Caco-2 (cell line): ENCODE measurements around the gene SOST. TPM values are rescaled to one million over a fixed set of nuclear protein-coding genes. Genes with fewer than 3 reads are reported as not detected.

Source experiments
- BruUV-seq: library from RNA; stranded (reverse); fragments of 400-500 nt; replicated peaks from 2 replicates; lab custom pipeline; 2021; lab: Mats Ljungman, UMichigan
- CTCF ChIA-PET: fragments of 300-600 bp; sonication (Branson Sonifier 250); formaldehyde crosslinking; loops from one replicate; lab custom pipeline; 2022; ENCODE audit warnings: antibody characterized with exemption; lab: Charles Lee
- POLR2A ChIA-PET: fragments of 300-600 bp; sonication (Branson Sonifier 250); formaldehyde crosslinking; loops from one replicate; lab custom pipeline; 2022; ENCODE audit warnings: antibody characterized with exemption; lab: Charles Lee
- DNase-seq, 2 experiments: peaks; one replicate each; pipeline versions ENCODE4 v3.0.0 to v3.0.0-alpha.2; 2020 to 2022
- H3K27me3 ChIP-seq: replicated peaks from 2 replicates; pipeline ENCODE4 v1.6.0; 2011; ENCODE audit warnings: low read length; ENCODE audit not compliant: control insufficient read depth, insufficient read depth
- H3K36me3 ChIP-seq: 2 replicates; pipeline ENCODE4 v1.5.1; 2011; ENCODE audit warnings: low read length; ENCODE audit not compliant: control insufficient read depth, insufficient read depth
- H3K4me1 ChIP-seq: fragments of 250-450 bp; sonication (Bioruptor Pico); 2 replicates; pipeline ENCODE4 v1.5.1; 2020; ENCODE audit warnings: mild to moderate bottlenecking
- H3K4me3 ChIP-seq: 2 replicates; pipeline ENCODE4 v1.5.1; 2011; ENCODE audit warnings: low read depth, mild to moderate bottlenecking, control low read depth, low read length
- H3K9me3 ChIP-seq: fragments of 250-450 bp; sonication (Bioruptor Pico); 2 replicates; pipeline ENCODE4 v1.5.1; 2020; ENCODE audit warnings: mild to moderate bottlenecking, moderate library complexity
- H3K27ac Mint-ChIP-seq: one replicate; pipeline ENCODE4 v1.8.0; 2022; ENCODE audit warnings: mixed read lengths; ENCODE audit not compliant: unreplicated experiment
- H3K27me3 Mint-ChIP-seq: one replicate; pipeline ENCODE4 v1.8.0; 2022; ENCODE audit warnings: mixed read lengths; ENCODE audit not compliant: insufficient read depth, unreplicated experiment
- H3K36me3 Mint-ChIP-seq: one replicate; pipeline ENCODE4 v1.8.0; 2022; ENCODE audit warnings: mild to moderate bottlenecking, mixed read lengths; ENCODE audit not compliant: insufficient read depth, unreplicated experiment
- H3K4me1 Mint-ChIP-seq: one replicate; pipeline ENCODE4 v1.8.0; 2022; ENCODE audit warnings: low read depth, mixed read lengths; ENCODE audit not compliant: unreplicated experiment
- H3K4me3 Mint-ChIP-seq: one replicate; pipeline ENCODE4 v1.8.0; 2022; ENCODE audit warnings: mild to moderate bottlenecking, moderate library complexity, mixed read lengths; ENCODE audit not compliant: unreplicated experiment
- H3K9me3 Mint-ChIP-seq: one replicate; pipeline ENCODE4 v1.8.0; 2022; ENCODE audit warnings: mixed read lengths; ENCODE audit not compliant: unreplicated experiment
- CTCF ChIP-seq, 2 experiments: fragments of 200-600 bp in 1 of 2; IDR thresholded peaks; 1 replicate in 1 of 2; 2 replicates in 1 of 2; pipeline versions ENCODE4 v1.5.1 to v1.8.0; 2011 to 2022; ENCODE audit warnings: antibody characterized with exemption in 1 of 2, control low read depth in 1 of 2, inconsistent platforms in 1 of 2, low read depth in 1 of 2, low read length in 1 of 2, mild to moderate bottlenecking in 1 of 2, moderate library complexity in 1 of 2; ENCODE audit not compliant: insufficient read depth in 1 of 2, severe bottlenecking in 1 of 2, unreplicated experiment in 1 of 2
- intact Hi-C: fragments of 100-400 bp; cut with micrococcal nuclease; formaldehyde crosslinking; loops from one replicate; pipeline ENCODE4 v1.10.0; 2022; ENCODE audit not compliant: unreplicated experiment
- total RNA-seq: library from RNA; stranded (reverse); gene quantifications from 2 replicates; pipeline ENCODE4 v1.2.3, GENCODE V29; 2022

The SOST gene
- total RNA-seq, 1 experiment from 2014 or later = not detected

- ChIA-PET POLR2A (no interaction called here), CTCF (no interaction called here)
- TF ChIP-seq CTCF (IDR thresholded peaks at IDR 0.05; ENCODE audit: insufficient read depth in 1 of 2, low read depth in 1 of 2, low read length in 1 of 2, severe bottlenecking in 1 of 2, unreplicated experiment in 1 of 2) = no peak
- Mint-ChIP-seq H3K36me3 (peaks cover 86% of the 10 kb centered on the region), H3K4me3 (no peak overlapping the region), H3K4me1 (peaks cover 29% of the 10 kb centered on the region), H3K27me3 (no peaks in the 10 kb centered on the region), H3K9me3 (no peaks in the 10 kb centered on the region), H3K27ac (no peak overlapping the region)
- no peak overlapping the region for H3K4me3 ChIP-seq
- no peaks in the 10 kb centered on the region for H3K27me3 ChIP-seq
- H3K4me1 ChIP-seq = peaks cover 22% of the 10 kb centered on the region
- peaks cover 5% of the 10 kb centered on the region; the same call in 1 of the 2 replicates for H3K36me3 ChIP-seq
- no peak for DNase-seq
- H3K9me3 ChIP-seq = no peaks in the 10 kb centered on the region
- intact Hi-C loops = loop anchor here (5.0 kb wide), 2 partner anchors 58 to 457 kb away; partner anchors contain the start of gene MPP3
- no TSS peak for BruUV-seq
Observed at GRCh38 chr17:43774304-43775250, 16.0 kb upstream of the SOST start.

- Histone ChIP-seq H3K9me3 (no peaks in the 10 kb centered on the region), H3K27me3 (no peaks in the 10 kb centered on the region), H3K36me3 (peaks cover 5% of the 10 kb centered on the region; the same call in 1 of the 2 replicates), H3K4me3 (no peak overlapping the region), H3K4me1 (peaks cover 16% of the 10 kb centered on the region)
- POLR2A ChIA-PET = interaction anchor here (0.7 kb wide), 1 partner anchor 138 kb away, joined by 8 read pairs; no protein-coding TSS in a partner anchor
- Mint-ChIP-seq H3K4me1 (peaks cover 23% of the 10 kb centered on the region), H3K27ac (peak overlapping the region; percentile 74), H3K27me3 (no peaks in the 10 kb centered on the region), H3K36me3 (peaks cover 95% of the 10 kb centered on the region), H3K9me3 (no peaks in the 10 kb centered on the region), H3K4me3 (no peak overlapping the region)
- CTCF ChIA-PET = no interaction called here
- BruUV-seq = no TSS peak
- DNase-seq = no peak
- intact Hi-C loops = no loop called here
- no peak for TF ChIP-seq CTCF (IDR thresholded peaks at IDR 0.05; ENCODE audit: insufficient read depth in 1 of 2, low read depth in 1 of 2, low read length in 1 of 2, severe bottlenecking in 1 of 2, unreplicated experiment in 1 of 2)
Observed at GRCh38 chr17:43772877-43773648, 14.5 kb upstream of the SOST start.

- no peak for TF ChIP-seq CTCF (IDR thresholded peaks at IDR 0.05; ENCODE audit: insufficient read depth in 1 of 2, low read depth in 1 of 2, low read length in 1 of 2, severe bottlenecking in 1 of 2, unreplicated experiment in 1 of 2)
- Mint-ChIP-seq H3K4me3 (no peak overlapping the region), H3K36me3 (peaks cover 89% of the 10 kb centered on the region), H3K4me1 (peaks cover 21% of the 10 kb centered on the region), H3K27ac (no peak overlapping the region), H3K27me3 (no peaks in the 10 kb centered on the region), H3K9me3 (no peaks in the 10 kb centered on the region)
- peaks cover 8% of the 10 kb centered on the region; the same call in 1 of the 2 replicates for H3K4me1 ChIP-seq
- H3K36me3 ChIP-seq = peaks cover 5% of the 10 kb centered on the region; the same call in 1 of the 2 replicates
- no peaks in the 10 kb centered on the region for H3K9me3 ChIP-seq
- no TSS peak for BruUV-seq
- intact Hi-C loops = no loop called here
- no peaks in the 10 kb centered on the region for H3K27me3 ChIP-seq
- no peak for DNase-seq
- POLR2A ChIA-PET = no interaction called here
- CTCF ChIA-PET = no interaction called here
- no peak overlapping the region for H3K4me3 ChIP-seq
Observed at GRCh38 chr17:43771463-43771862, 12.9 kb upstream of the SOST start.
